GM21526 (cell line): ENCODE data around the gene SCART1.
"Not testable (repeated sequence)": the region's sequence is repeated elsewhere in the genome, so short reads cannot be mapped to it uniquely, and the experiment has no call there.

ENCODE experiments used
- ATAC-seq: cut with Tn5 transposase; IDR thresholded peaks from one replicate; pipeline ENCODE4 v1.9.1; 2021; ENCODE audit warnings: moderate library complexity; ENCODE audit not compliant: unreplicated experiment, low FRiP score

SCART1 gene

GRCh38 chr10:133467286-133467911 is 13.7 kb downstream of the SCART1 start:
- no peak for ATAC-seq

GRCh38 chr10:133469205-133469604 is 15.5 kb downstream of the SCART1 start:
- not testable (repeated sequence) for ATAC-seq

GRCh38 chr10:133471300-133472109 is 17.8 kb downstream of the SCART1 start:
- no peak for ATAC-seq

GRCh38 chr10:133473270-133473669 is 19.5 kb downstream of the SCART1 start:
- no peak for ATAC-seq

GRCh38 chr10:133474027-133474426 is 20.3 kb downstream of the SCART1 start:
- ATAC-seq = no peak

GRCh38 chr10:133474665-133475424 is 21.1 kb downstream of the SCART1 start:
- no peak for ATAC-seq

- no peak for ATAC-seq
Observed at GRCh38 chr10:133475425-133475734, 21.6 kb downstream of the SCART1 start.

GRCh38 chr10:133475821-133476640 is 22.3 kb downstream of the SCART1 start:
- ATAC-seq = no peak

GRCh38 chr10:133476641-133476990 is 22.9 kb downstream of the SCART1 start:
- ATAC-seq = no peak

- no peak for ATAC-seq
Observed at GRCh38 chr10:133481086-133481643, 27.4 kb downstream of the SCART1 start.

GRCh38 chr10:133481657-133482056 is 27.9 kb downstream of the SCART1 start:
- ATAC-seq = no peak

GRCh38 chr10:133484818-133485217 is 31.1 kb downstream of the SCART1 start:
- ATAC-seq = no peak

GRCh38 chr10:133487085-133487484 is 33.3 kb downstream of the SCART1 start:
- no peak for ATAC-seq

GRCh38 chr10:133488354-133488753 is 34.6 kb downstream of the SCART1 start:
- ATAC-seq = no peak

- ATAC-seq = no peak
Observed at GRCh38 chr10:133489816-133490588, 36.3 kb downstream of the SCART1 start.

- ATAC-seq = not testable (repeated sequence)
Observed at GRCh38 chr10:133493562-133493961, 39.8 kb downstream of the SCART1 start.

GRCh38 chr10:133497363-133497762 is 43.6 kb downstream of the SCART1 start:
- not testable (repeated sequence) for ATAC-seq

- not testable (repeated sequence) for ATAC-seq
Observed at GRCh38 chr10:133499176-133499575, 45.4 kb downstream of the SCART1 start.

GRCh38 chr10:133500897-133501296 is 47.2 kb downstream of the SCART1 start:
- not testable (repeated sequence) for ATAC-seq

- ATAC-seq = no peak
Observed at GRCh38 chr10:133509700-133510099, 56.0 kb downstream of the SCART1 start.
